Gastroesophageal sphincter (tissue), 4 donors: Measurements from ENCODE around the gene SETD1A. TPM values are rescaled to one million over a fixed set of nuclear protein-coding genes. Genes with fewer than 3 reads are reported as not detected.

Experiments used
- ATAC-seq: fragments of 150-250 bp; one replicate; pipeline ENCODE4 v1.9.1; 2016; ENCODE audit warnings: mild to moderate bottlenecking, moderate library complexity
- H3K27ac ChIP-seq, 4 donors: fragments of 200-600 bp; sonication (generic) in 3 of 4; 1 replicate in 3 of 4; 2 replicates in 1 of 4; pipeline ENCODE4 v1.5.1; 2016 to 2019
- H3K27me3 ChIP-seq: fragments of 200-600 bp; sonication (generic); one replicate; pipeline ENCODE4 v1.5.1; 2019
- H3K36me3 ChIP-seq, 2 donors: fragments of 200-600 bp; sonication (generic); one replicate each; pipeline ENCODE4 v1.5.1; 2019; ENCODE audit warnings: control low read depth in 1 of 2
- H3K4me1 ChIP-seq, 3 donors: fragments of 200-600 bp; sonication (generic); 1 replicate in 2 of 3; 2 replicates in 1 of 3; pipeline ENCODE4 v1.5.1; 2016 to 2019; ENCODE audit warnings: control low read depth in 2 of 3
- H3K4me3 ChIP-seq, 2 donors: fragments of 200-600 bp; sonication (generic); one replicate each; pipeline ENCODE4 v1.5.1; 2019; ENCODE audit warnings: mild to moderate bottlenecking in 1 of 2, moderate library complexity in 1 of 2
- H3K9me3 ChIP-seq, 3 donors: fragments of 200-600 bp; sonication (generic); one replicate each; pipeline ENCODE4 v1.5.1; 2017 to 2019; ENCODE audit warnings: control low read depth in 2 of 3
- CTCF ChIP-seq, 4 experiments: fragments of 200-600 bp in 2 of 4; fragments of 450-650 bp in 2 of 4; sonication (generic) in 1 of 4; IDR thresholded peaks; one replicate each; pipeline ENCODE4 v1.5.1; 2017 to 2019; ENCODE audit warnings: antibody characterized with exemption in 4 of 4, mild to moderate bottlenecking in 2 of 4, moderate library complexity in 2 of 4
- EP300 ChIP-seq: sonication (generic); formaldehyde crosslinking; IDR thresholded peaks from one replicate; pipeline ENCODE4 v1.6.1; 2017; ENCODE audit warnings: antibody characterized with exemption, mild to moderate bottlenecking
- POLR2A ChIP-seq, 2 donors: fragments of 450-650 bp; IDR thresholded peaks; one replicate each; pipeline ENCODE4 v1.6.1; 2017; ENCODE audit warnings: antibody characterized with exemption in 2 of 2, mild to moderate bottlenecking in 2 of 2, moderate library complexity in 1 of 2
- POLR2AphosphoS5 ChIP-seq: sonication (generic); formaldehyde crosslinking; IDR thresholded peaks from one replicate; pipeline ENCODE4 v1.6.1; 2017; ENCODE audit warnings: antibody characterized with exemption
- WGBS, 2 donors: methylation state at CpG; one replicate each; pipeline ENCODE4 v1.1.5; 2018; ENCODE audit warnings: low coverage in 1 of 2; 5-methylcytosine and 5-hydroxymethylcytosine counted together
- small RNA-seq, 4 donors: library from RNA; depleted of rRNA; stranded (forward); fragments of <200 nt; gene quantifications; one replicate each; pipeline ENCODE3, GENCODE V24; 2016
- total RNA-seq, 4 donors: library from RNA; depleted of rRNA; stranded (reverse); fragments of >200 nt; gene quantifications; one replicate each; pipeline ENCODE4 v1.1.0, GENCODE V29; 2016

The SETD1A gene
- total RNA-seq, 4 donors from 2014 or later: 5.5 to 12.9 (median 10.1) TPM

DNA sequence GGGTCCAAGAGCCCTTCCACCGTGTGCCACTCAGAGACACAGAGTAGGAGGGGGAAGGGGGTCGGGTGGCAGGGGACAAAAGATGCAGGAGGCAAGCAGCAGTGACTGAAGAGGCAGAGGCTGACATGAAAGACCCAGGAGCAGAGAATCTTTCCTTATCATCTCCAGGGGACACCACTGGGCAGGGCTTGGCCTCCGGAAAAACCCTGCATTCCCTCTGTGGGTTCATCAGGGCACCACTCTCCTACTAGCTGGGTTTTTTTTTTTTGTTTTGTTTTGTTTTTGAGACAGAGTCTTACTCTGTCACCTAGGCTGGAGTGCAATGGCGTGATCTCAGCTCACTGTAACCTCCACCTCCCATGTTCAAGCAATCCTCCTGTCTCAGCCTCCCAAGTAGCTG, 73.7 kb downstream of the SETD1A start:
- WGBS, 2 donors: 51 to 74% methylated on average over 2 to 4 of the region's 4 CpGs
- no peak for TF ChIP-seq CTCF (IDR thresholded peaks at IDR 0.05)
- TF ChIP-seq EP300: no peak
- TF ChIP-seq POLR2A (IDR thresholded peaks at IDR 0.05): no peak
- TF ChIP-seq POLR2AphosphoS5: no peak
- no peak for ATAC-seq
- peaks cover 0 to 33% (median 4%) of the 10 kb centered on the region in 3 donors for H3K4me1 ChIP-seq
- no peaks in the 10 kb centered on the region for H3K27me3 ChIP-seq
- H3K27ac ChIP-seq: no peak overlapping the region
- peaks cover 0 to 17% of the 10 kb centered on the region in 2 donors for H3K36me3 ChIP-seq
- no peak overlapping the region for H3K4me3 ChIP-seq
- no peaks in the 10 kb centered on the region for H3K9me3 ChIP-seq

- TF ChIP-seq POLR2AphosphoS5 (peak; percentile 73), CTCF (IDR thresholded peaks at IDR 0.05) (no peak)
- peak; percentile 94 for ATAC-seq
- H3K36me3 ChIP-seq: peaks cover 0 to 34% of the 10 kb centered on the region in 2 donors
- no peaks in the 10 kb centered on the region for H3K27me3 ChIP-seq
- 1 to 2% methylated on average over 18 to 20 of the region's 75 CpGs for WGBS, 2 donors
- peaks cover 0 to 37% (median 4%) of the 10 kb centered on the region in 3 donors for H3K4me1 ChIP-seq
- no peaks in the 10 kb centered on the region for H3K9me3 ChIP-seq
- peak within 1 kb of the TSS; percentile 79 to 96 (median 94) for H3K27ac ChIP-seq
- peak within 1 kb of the TSS; percentile 70 to 81 for H3K4me3 ChIP-seq
Observed at GRCh38 chr16:31032736-31033708, 75.5 kb downstream of the SETD1A start, which contains the start of gene STX4. Gene STX4 (plus strand): TSS chr16:31033558. CDS start chr16:31033806, 248 bp downstream.

DNA sequence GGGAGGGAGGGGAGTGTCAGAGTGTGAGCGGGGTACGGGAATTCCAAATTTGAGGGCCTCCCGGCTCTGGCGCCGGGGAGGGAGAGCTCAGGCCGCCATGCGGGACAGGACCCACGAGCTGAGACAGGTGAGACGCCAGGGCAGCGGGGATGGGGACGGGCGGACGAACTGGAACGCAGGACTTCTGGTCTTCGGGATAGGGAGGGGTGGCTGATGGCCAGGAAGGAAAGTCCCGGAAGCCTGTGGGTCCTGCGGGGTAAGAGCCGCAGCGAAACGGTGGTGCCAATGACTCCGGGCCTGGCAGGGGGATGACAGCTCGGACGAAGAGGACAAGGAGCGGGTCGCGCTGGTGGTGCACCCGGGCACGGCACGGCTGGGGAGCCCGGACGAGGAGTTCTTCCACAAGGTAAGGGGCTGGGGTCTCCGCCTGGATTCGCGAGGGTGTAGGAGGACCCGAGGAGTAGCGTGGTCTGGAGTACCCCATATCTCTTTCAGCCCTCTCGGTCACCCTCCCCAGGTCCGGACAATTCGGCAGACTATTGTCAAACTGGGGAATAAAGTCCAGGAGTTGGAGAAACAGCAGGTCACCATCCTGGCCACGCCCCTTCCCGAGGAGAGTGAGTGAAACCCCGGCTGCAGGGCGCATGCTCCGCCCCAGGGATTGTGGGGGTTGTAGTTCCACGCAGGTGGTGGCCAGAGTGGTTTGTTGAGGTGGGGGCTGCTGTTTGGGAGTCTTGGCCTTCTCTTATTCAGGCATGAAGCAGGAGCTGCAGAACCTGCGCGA, 76.3 kb downstream of the SETD1A start:
- H3K27ac ChIP-seq: peak overlapping the region; percentile 34 to 96 (median 94)
- H3K36me3 ChIP-seq: peaks cover 0 to 43% of the 10 kb centered on the region in 2 donors
- H3K4me1 ChIP-seq: peaks cover 0 to 37% (median 4%) of the 10 kb centered on the region in 3 donors
- 0% methylated on average over 5 of the region's 47 CpGs; no CpG with 5 or more reads in 1 of the 2 donors for WGBS, 2 donors
- peak; percentile 72 for ATAC-seq
- no peaks in the 10 kb centered on the region for H3K27me3 ChIP-seq
- TF ChIP-seq EP300 (no peak), POLR2A (IDR thresholded peaks at IDR 0.05) (peak in 1 of 2 donors; percentile 23)
- H3K4me3 ChIP-seq: peak overlapping the region; percentile 70 to 81
- no peaks in the 10 kb centered on the region for H3K9me3 ChIP-seq

Small RNA genes within 50 kb of the gene (small RNA-seq; reads per million reads assigned to genes)
- gene AC135048.1: 0 reads per million in 4 donors

Other genes with a start within 250 kb of the SETD1A start
- gene PHKG2, start 209.3 kb upstream of the SETD1A start, total RNA-seq: 10 to 100 TPM; 19.4 to 29.0 (median 23.4) TPM
- 1 to 10 TPM in 2 of 4 donors, not detected in 2; 1.3 to 1.9 TPM for gene CFAP119, start 195.7 kb upstream of the SETD1A start, total RNA-seq
- 100 to 1,000 TPM in 1 of 4 donors, 10 to 100 TPM in 3; 76.4 to 108 (median 80.6) TPM for gene RNF40, start 195.4 kb upstream of the SETD1A start, total RNA-seq
- gene ZNF629, start 170.5 kb upstream of the SETD1A start, total RNA-seq: 10 to 100 TPM; 12.3 to 16.5 (median 14.5) TPM
- gene BCL7C, start 63.7 kb upstream of the SETD1A start, total RNA-seq: 10 to 100 TPM; 39.2 to 48.7 (median 42.0) TPM
- 10 to 100 TPM in 1 of 4 donors, 1 to 10 TPM in 3; 5.1 to 14.6 (median 6.2) TPM for gene CTF1, start 61.1 kb upstream of the SETD1A start, total RNA-seq
- 10 to 100 TPM in 3 of 4 donors, 1 to 10 TPM in 1; 10.0 to 23.5 (median 11.9) TPM for gene FBXL19, start 34.2 kb upstream of the SETD1A start, total RNA-seq
- gene ORAI3, start 8.7 kb upstream of the SETD1A start, total RNA-seq: 10 to 100 TPM; 23.7 to 51.5 (median 40.0) TPM
- 10 to 100 TPM; 10.1 to 26.2 (median 16.0) TPM for gene HSD3B7, start 27.5 kb downstream of the SETD1A start, total RNA-seq
- 1 to 10 TPM in 2 of 4 donors, under 1 TPM in 1, not detected in 1; 0.54 to 3.3 (median 1.9) TPM for gene STX1B, start 52.9 kb downstream of the SETD1A start, total RNA-seq
- 10 to 100 TPM; 32.2 to 40.6 (median 37.2) TPM for gene STX4, start 75.8 kb downstream of the SETD1A start, total RNA-seq
- gene ZNF668, start 116.5 kb downstream of the SETD1A start, total RNA-seq: 10 to 100 TPM in 3 of 4 donors, 1 to 10 TPM in 1; 8.6 to 22.5 (median 12.6) TPM
- 10 to 100 TPM; 10.9 to 16.9 (median 13.6) TPM for gene ZNF646, start 116.7 kb downstream of the SETD1A start, total RNA-seq
- gene PRSS53, start 131.2 kb downstream of the SETD1A start, total RNA-seq: 1 to 10 TPM in 3 of 4 donors, under 1 TPM in 1; 0.25 to 4.4 (median 2.6) TPM
- gene VKORC1, start 137.0 kb downstream of the SETD1A start, total RNA-seq: 100 to 1,000 TPM in 3 of 4 donors, 10 to 100 TPM in 1; 93.6 to 119 (median 107) TPM
- 10 to 100 TPM; 26.5 to 70.2 (median 39.8) TPM for gene BCKDK, start 150.6 kb downstream of the SETD1A start, total RNA-seq
- gene KAT8, start 159.9 kb downstream of the SETD1A start, total RNA-seq: 10 to 100 TPM; 65.6 to 81.4 (median 72.3) TPM
- gene PRSS8, start 178.0 kb downstream of the SETD1A start, total RNA-seq: 1 to 10 TPM in 1 of 4 donors, not detected in 3; 4.1 TPM
- 10 to 100 TPM in 1 of 4 donors, 1 to 10 TPM in 2, under 1 TPM in 1; 0.17 to 15.3 (median 3.7) TPM for gene PRSS36, start 192.3 kb downstream of the SETD1A start, total RNA-seq
- 10 to 100 TPM; 12.5 to 69.9 (median 40.0) TPM for gene FUS, start 222.4 kb downstream of the SETD1A start, total RNA-seq
- 10 to 100 TPM in 2 of 4 donors, 1 to 10 TPM in 2; 3.9 to 21.8 (median 11.3) TPM for gene PYCARD, start 245.0 kb downstream of the SETD1A start, total RNA-seq